ENCODE results near the gene SETMAR.
"Not testable (repeated sequence)": the region's sequence is repeated elsewhere in the genome, so short reads cannot be mapped to it uniquely, and the experiment has no call there.

Gene SETMAR

DNA sequence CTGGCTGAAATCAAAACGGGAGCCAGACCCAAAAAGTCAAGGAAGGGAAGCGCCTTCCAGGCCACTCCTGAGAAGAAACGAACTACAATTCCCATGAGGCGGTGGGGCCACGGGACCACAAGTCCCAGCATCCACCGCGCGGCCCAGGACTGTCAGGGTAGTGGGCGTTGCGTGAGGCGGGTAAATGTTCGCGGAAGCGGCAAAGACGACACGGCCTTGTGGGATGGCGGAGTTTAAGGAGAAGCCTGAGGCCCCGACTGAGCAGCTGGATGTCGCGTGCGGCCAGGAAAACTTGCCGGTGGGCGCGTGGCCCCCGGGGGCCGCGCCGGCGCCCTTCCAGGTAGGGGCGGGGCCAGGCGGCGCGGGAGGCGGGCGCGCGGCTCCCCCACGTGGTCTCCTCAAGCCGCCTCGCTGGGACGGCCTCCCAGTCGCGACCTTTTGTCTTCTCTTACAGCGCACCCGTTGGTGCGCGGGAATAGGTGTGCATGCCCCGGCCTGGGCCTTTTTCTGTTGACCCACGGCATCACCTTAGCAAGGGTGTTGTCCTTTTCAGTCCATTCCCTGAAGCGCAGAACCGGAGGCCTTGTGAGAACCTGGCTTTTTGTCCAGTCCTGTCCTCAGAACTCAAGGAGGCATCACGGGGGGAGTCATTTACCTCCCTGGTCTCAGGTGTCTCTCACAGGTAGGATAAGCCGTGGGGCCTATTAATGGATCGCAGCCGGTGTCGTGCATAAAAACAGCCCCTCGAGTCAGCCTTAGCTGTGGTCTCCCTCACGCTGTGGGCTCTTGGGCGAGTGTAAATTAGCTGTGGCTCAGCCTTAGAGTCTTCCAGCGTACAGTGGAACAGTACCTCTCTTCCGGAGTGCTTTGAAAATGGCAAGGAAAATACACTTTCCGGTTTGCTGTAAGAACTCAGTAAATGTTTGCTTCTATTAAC, at the start of gene SETMAR:
TSS of gene SETMAR (plus strand) at position 183 of the 937 bp plus-strand sequence. CDS start at position 185, 2 bp downstream.
- DNase-seq (ENCODE audit: low read depth) = peak; percentile 83

DNA sequence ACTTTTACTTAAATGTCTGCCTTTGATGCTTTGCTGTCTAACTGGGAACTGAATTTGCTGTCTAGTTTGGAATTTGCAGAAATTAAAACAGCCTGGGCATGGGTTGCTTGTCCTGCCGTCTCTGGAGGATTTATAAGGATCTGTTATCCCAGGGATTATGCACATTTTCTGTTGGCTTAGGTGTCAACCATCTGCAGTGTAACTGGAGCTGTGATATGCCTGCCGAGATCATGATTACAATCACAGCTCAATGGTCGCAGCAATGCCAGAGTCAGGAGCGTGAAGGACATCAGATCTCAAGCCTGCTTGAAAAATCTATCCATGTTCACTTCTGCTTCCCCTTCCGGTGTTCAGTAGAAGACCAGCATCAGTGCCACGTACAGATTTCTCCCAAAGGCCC, 41.8 kb upstream of the SETMAR start:
- DNase-seq (ENCODE audit: low read depth) = no peak

GRCh38 chr3:4264040-4264439, 39.1 kb upstream of the SETMAR start:
- no peak for DNase-seq (ENCODE audit: low read depth)

DNA sequence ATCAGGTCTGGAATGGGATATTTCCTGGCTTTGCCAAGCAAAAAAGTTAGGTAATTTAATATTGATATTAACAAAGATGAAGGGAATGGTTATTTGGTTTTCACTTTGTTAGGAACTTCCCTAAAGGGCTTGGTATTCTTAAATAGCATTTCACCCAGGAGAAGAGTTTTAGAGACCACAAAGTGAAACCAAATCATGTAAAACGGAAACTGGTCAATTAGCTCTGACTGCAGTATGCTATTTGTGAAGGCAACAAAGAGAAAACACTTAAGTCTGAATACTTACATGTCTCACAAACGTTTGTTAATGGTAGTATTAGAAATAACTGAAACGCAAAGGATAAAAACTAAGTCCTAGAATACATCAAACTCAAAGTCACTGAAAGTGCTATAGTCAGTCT, 32.4 kb upstream of the SETMAR start:
- no peak for DNase-seq (ENCODE audit: low read depth)

GRCh38 chr3:4271834-4272233, 31.3 kb upstream of the SETMAR start:
- DNase-seq (ENCODE audit: low read depth) = no peak

- DNase-seq (ENCODE audit: low read depth) = no peak
These were observed 23.6 kb upstream of the SETMAR start for GRCh38 chr3:4279516-4280105.

DNA sequence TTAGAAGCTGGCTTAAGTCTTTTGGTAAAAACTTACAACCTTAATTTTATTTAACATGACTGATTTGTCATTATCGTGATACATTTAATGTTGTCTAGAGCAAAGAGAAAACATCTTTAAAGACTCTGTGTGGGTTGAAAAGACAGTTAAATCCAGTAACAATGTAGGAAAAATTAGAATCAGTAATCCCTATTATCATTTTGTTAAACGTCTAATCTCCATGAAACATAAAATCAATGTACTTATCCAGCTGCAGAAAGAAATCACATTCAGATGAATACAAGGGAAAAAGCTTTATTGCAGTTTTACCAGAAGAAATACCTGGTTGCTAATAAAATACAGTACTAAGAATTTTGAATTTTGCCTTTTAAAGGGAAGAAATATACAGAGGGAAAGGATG, 21.2 kb upstream of the SETMAR start:
- no peak for DNase-seq (ENCODE audit: low read depth)

GRCh38 chr3:4284865-4285264, 18.3 kb upstream of the SETMAR start:
- no peak for DNase-seq (ENCODE audit: low read depth)

GRCh38 chr3:4289044-4289443, 14.1 kb upstream of the SETMAR start:
- DNase-seq (ENCODE audit: low read depth) = no peak

- DNase-seq (ENCODE audit: low read depth) = no peak
These were observed 12.8 kb upstream of the SETMAR start for GRCh38 chr3:4290272-4290893.

- no peak for DNase-seq (ENCODE audit: low read depth)
These were observed 10.9 kb upstream of the SETMAR start for GRCh38 chr3:4292301-4292700.

DNA sequence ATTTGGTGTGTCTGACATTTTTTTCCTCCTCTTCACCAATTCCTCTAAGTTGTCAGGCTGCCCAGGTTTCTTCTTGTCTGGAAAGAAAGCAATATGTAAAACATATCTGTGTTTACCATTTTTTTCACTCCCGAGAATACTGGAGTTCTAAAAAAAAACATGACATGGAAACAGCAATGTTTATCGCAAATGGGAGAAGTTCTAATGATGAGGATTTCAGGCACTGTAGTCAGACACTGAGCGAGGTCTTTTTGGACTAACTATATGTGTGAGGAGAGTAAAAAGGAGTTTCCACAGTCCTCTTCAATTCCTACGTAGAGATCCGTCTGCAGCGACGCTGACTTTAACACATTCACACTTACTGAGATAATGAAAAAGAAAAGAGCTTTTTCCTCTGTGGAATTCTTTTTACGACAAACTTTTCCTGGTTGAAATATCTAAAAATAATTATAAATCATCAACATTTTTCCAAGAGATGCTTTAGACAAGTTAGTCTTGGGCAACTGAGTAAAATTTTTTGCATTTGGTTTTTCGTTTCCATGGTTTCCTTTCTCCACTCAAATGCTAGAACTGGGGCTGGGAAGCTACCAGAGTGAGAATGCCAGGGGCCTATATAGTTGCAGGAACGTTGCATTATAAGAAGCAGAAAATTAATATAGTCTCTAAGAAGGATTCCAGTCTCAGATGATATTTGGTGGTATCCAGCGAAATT, 8.4 kb upstream of the SETMAR start:
- DNase-seq (ENCODE audit: low read depth) = no peak

- DNase-seq (ENCODE audit: low read depth) = not testable (repeated sequence)
These were observed 6.7 kb upstream of the SETMAR start for GRCh38 chr3:4296454-4296853.

DNA sequence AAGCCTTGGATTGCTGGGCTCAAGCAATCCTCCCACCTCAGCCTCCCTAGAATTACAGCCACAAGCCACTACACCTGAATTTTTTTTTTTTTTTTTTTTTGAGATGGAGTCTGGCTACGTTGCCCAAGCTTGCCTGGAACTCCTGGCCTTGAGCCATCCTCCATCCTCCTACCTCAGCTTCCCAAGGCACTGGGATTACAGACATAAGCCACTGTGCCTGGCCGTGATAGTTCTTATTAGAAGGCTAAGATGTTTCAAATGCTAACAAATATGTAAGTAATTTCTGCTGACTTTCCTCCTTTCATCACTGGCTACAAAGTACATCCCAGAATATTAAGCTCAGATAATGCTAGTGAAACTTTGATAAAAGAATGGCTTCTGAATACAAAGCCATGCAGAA, 5.7 kb upstream of the SETMAR start:
- no peak for DNase-seq (ENCODE audit: low read depth)

- DNase-seq (ENCODE audit: low read depth) = no peak
These were observed 422 bp upstream of the SETMAR start for GRCh38 chr3:4302747-4303146.

GRCh38 chr3:4305210-4305609, 2.0 kb downstream of the SETMAR start:
- DNase-seq (ENCODE audit: low read depth) = not testable (repeated sequence)

- no peak for DNase-seq (ENCODE audit: low read depth)
These were observed 2.9 kb downstream of the SETMAR start for GRCh38 chr3:4306091-4306490.

DNA sequence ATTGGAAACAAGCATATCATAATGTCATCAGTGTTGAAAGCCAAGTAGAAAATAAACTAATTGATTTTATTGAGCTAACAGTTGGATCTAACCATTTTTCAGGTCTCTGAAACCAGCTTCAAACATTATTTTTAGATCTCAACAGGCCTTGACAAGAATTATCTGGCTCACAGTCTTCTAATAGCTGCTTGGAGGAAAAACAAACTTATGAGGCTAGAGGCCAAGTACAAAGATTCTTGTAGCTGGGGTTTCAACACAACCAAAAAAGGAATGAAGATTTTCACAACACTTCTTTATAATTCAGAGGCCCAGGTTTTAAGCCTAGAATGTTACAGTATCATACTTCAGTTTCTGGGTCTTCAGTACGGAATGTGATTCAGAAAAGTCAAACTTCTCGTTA, 3.7 kb downstream of the SETMAR start:
- DNase-seq (ENCODE audit: low read depth) = no peak

DNA sequence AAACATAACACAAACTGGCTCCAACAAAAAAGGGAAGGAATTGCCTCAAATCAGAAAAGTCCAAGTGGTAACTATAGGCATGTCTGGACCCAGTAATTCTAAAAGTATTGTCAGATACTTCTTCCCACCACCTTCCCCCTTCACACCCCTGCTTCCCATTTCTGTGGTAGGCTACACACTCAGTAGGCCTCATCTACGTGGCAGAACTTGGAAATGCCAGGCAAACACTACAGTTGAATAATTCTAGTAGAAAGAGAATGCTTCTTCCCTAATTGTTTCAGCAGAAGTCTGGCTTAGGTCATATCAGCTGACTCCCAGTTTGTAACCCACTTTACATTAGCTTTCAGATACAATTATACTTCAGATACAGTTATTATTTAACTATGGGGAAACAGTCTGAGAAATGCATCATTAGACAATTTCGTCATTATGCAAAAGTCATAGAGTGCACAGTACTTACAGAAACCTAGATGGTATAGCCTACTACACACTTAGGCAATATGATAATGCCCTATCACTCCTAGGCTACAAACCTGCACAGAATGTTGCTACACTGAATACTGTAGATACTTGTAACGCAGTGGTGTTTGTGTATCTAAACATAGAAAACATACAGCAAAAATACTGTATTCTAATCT, 6.4 kb downstream of the SETMAR start:
- no peak for DNase-seq (ENCODE audit: low read depth)

- DNase-seq (ENCODE audit: low read depth) = no peak
These were observed 7.8 kb downstream of the SETMAR start for GRCh38 chr3:4310971-4311370.

DNA sequence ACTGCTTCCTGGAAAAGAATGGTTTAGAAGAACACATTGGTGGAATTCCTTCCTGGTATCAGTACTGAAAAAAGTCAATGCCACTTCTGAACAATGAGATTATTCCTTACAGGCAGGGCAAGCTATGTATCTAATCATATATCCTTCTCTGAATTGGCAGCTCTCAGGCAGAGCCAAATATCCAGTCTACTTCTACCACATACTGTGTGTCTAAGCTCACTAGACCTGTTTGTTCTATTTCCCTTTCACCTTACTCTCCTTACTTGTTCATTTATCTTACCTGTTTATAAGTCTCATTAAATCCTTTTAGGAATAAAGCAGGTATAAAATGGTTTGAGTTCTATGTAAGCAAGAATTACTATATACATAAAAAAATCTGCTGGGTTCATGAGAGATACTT, 8.3 kb downstream of the SETMAR start:
- DNase-seq (ENCODE audit: low read depth) = no peak
